Stimulated activated CD4-positive, alpha-beta T cell treated with anti-CD3 and anti-CD28 coated beads, TNF-alpha, amount 100 ng/mL, for 4 hours (primary cell): ENCODE results near the gene URAD.
"Not testable (repeated sequence)": the region's sequence is repeated elsewhere in the genome, so short reads cannot be mapped to it uniquely, and the experiment has no call there.

Source experiments
- DNase-seq, 3 experiments: peaks; one replicate each; pipeline ENCODE4 v3.0.0-alpha.2; 2020; ENCODE audit warnings: low read depth in 3 of 3

Gene URAD

DNA sequence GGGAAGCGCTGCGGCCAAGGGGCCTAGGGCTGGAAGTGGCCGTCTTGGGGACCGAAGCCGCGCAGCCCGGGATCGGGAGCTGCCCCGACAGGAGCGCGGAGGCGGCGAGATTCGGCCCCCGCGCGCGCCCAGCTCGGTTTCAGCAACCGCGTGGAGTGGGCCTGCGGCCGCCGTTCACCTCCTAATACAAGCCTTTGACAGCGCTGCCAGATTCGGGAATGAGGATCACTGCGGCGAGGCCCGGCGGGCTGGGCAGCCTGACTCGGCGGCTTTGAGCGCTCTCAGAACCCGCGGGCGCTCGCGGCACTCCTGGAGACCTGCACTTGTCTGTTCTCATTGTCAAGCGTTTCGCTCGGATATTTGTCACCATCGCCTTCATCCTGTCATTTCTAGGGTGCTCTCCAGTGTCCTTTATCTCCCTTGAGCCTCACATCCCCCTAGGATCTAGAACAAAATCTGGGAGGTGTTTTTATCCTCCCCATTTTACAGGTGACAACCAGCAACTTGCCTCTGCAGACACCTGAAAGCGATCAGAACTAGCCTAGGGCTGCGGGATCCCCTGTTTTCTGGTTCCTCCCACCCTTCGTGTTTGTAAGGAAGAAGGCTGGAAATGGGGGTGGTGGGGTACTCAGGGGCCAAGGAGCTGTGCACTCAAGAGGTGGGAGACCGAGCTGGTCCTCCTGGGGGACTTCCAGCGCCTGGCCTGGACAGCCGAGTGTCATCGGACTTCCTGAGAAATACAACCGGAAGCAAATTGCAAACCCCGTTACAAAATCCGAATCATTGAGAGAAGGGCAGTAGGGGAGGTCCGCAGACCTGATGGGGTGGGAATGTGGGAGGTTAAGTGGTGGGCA is 17.9 kb downstream of the URAD start:
- no peak for DNase-seq

- DNase-seq, result no peak
Measured at GRCh38 chr13:27969866-27970229, 18.6 kb downstream of the URAD start.

- no peak for DNase-seq
Measured at GRCh38 chr13:27969082-27969865, 19.2 kb downstream of the URAD start, which contains the start of gene CDX2. Gene CDX2, minus strand, starts transcription at chr13:27969315. Its CDS starts 309 bp downstream, at chr13:27969006.

- no peak for DNase-seq
Measured at GRCh38 chr13:27968316-27969081, 20.0 kb downstream of the URAD start.

GRCh38 chr13:27967736-27968315 is 20.7 kb downstream of the URAD start:
- no peak for DNase-seq

- DNase-seq, result no peak
Measured at GRCh38 chr13:27967203-27967735, 21.2 kb downstream of the URAD start.

GRCh38 chr13:27966641-27967202 is 21.8 kb downstream of the URAD start:
- DNase-seq, result no peak

GRCh38 chr13:27965740-27966640 is 22.5 kb downstream of the URAD start:
- DNase-seq, result no peak

DNA sequence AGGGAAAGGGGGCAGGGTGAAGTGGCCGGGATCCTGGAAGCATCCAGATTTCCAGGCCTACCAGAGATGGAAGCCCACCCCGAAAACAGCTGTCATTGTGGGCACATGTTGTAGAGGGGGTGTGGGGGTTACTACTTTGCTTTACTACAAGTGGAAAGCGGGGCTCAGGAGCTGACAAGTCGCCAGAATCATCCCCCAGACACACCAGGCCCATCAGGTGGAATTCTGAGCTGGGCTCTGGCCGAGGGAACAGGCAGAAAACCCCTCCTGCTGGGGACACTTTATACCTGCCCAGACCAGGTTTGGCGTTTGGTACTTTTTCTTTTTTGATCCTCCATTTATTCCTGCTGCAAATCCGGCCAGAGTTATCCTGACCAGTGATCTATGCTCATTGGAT is 23.2 kb downstream of the URAD start:
- DNase-seq, result no peak

DNA sequence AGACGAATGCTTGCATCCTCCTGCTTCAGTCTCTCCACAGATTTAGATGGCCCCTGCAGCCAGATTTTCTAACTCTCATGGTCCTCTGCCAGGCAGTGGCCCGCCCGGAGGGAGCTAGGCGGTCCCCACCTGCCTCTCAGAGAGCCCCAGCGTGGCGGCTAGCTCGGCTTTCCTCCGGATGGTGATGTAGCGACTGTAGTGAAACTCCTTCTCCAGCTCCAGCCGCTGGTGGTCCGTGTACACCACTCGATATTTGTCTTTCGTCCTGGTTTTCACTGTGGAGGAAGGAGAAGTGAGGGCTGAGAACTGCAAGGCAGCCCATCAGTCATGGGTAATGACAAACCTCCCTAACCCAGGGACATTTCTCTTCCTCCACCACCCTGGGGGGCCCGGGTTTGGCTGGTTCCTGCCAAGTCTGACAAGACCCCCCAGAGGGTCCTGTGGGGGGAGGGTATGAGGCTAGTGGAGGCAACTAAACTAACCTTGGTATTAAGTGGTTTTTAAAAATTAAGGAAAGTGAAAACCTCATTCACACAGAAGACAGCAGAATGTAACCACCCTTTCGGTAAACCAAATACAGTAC is 23.7 kb downstream of the URAD start:
- DNase-seq, result no peak

DNA sequence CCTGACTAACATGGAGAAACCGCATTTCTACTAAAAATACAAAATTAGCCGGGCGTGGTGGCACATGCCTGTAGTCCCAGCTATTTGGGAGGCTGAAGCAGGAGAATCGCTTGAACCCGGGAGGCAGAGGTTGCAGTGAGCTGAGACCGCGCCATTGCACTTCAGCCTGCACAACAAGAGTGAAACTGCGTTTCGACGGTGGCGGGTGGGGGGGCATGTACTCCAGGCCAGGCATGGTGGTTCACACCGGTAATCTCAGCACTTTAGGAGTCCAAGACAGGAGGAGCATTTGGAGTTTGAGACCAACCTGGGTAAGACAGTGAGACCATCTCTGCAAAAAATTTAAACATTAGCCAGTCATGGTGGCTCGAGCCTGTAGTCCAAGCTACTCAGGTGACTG is 24.3 kb downstream of the URAD start:
- DNase-seq, result not testable (repeated sequence)

GRCh38 chr13:27963491-27963890 is 25.0 kb downstream of the URAD start:
- DNase-seq, result no peak

DNA sequence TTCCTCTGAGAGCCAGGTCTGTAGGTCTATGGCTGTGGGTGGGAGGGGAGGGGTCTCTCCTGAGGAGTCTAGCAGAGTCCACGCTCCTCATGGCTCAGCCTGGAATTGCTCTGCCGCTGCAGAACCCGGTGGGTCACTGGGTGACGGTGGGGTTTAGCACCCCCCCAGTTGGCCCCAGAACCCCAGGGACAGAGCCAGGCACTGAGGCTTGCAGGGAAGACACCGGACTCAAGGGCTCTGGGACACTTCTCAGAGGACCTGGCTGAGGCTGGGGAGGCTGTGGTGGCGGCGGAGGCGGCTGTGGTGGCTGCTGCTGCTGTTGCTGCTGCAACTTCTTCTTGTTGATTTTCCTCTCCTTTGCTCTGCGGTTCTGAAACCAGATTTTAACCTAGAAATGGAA is 25.5 kb downstream of the URAD start:
- no peak for DNase-seq

DNA sequence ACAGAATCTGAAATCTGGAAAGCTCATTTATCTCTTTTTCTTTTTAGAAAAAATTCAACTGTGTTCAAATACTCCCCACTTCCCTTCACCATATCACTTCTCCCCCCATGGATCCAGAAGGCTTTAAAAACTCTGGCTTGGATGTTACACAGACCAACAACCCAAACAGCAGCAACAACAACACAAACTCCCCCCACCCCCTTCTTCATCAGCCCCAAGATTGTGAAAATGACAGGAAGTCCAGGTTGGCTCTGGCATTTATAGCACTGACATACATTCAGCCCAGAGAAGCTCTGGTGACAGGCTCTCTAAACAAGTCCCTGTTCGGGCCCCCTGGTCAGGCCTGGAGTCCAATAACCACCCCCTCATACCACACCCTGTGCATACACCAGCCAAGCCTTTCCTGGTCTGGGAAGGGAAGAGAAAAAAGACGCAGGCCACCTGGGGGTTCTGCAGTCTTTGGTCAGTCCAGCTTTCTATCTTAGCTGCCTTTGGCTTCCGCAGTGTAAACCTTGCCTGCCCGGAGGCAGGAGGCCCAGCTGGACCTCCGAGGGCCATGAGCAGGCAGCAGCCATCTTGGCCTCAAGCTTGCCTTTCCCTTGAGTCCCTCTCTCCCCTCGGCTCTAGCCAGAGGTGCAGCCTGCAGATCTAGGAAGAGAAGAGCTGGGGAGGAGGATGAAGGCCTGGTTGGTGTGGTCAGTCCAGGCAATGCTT is 26.2 kb downstream of the URAD start:
- no peak for DNase-seq

GRCh38 chr13:27961227-27962085 is 27.0 kb downstream of the URAD start:
- no peak for DNase-seq

DNA sequence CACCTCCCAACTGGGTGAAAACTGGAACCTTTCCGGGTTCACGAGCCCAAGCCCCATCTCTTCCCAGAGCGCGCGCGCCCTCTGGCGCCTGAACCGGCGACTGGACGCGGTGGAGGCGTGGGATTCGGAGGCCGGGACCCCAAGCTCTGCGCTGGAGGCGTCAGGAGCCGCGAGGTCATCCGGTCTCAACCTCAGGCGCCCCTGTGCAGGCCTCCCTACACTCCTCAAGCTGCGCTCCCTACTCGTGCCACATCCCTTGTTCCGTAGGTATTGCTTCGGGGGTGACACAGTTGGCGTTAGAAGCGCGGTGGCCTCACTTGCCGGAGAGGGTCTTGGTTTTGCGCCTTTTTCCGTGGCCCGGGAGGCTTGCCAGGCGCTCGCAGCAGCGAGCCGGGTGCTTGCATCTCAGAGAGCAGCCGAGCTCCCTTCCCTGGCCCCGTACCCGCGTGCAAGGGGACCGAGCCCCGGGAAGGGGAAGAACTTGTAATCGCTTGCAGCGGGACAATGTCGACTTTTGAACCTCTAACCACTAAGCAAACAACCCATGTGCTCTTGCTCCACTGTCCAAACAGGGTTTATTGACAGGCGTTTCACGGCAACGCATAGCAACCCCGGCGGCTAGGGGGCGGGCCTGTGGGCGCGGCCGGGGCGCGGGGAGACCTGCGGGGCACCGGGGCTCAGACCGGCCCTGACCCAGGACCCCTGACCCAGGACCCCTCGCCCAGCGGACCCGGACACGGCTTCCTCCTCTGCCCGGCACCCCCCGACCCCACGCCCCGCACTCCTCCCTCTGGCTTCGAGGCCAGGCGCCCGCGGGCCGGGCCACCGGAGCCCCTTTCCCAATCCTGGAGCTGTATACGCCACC is 27.9 kb downstream of the URAD start:
- no peak for DNase-seq

DNA sequence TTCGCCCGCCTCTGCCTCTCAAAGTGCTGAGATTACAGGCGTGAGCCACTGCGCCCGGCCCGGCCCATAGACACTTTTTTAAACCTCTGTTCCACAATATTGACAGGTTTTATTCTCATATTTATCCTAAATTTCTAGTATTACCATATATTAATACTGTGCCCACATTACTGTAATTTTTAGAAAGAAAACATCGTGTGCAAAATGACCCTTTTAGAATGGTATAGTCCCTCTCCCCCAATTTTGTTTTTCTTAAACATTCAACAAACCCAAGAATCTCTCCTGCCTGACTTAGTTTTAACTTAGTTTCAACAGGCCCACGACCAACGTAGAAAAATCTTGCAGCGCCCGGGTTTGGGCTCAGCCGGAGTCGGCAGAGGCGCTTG is 28.5 kb downstream of the URAD start:
- DNase-seq, result no peak
